ENCODE measurements around the gene ZNF536.
"Not testable (repeated sequence)": the region's sequence is repeated elsewhere in the genome, so short reads cannot be mapped to it uniquely, and the experiment has no call there.

ZNF536 gene

DNA sequence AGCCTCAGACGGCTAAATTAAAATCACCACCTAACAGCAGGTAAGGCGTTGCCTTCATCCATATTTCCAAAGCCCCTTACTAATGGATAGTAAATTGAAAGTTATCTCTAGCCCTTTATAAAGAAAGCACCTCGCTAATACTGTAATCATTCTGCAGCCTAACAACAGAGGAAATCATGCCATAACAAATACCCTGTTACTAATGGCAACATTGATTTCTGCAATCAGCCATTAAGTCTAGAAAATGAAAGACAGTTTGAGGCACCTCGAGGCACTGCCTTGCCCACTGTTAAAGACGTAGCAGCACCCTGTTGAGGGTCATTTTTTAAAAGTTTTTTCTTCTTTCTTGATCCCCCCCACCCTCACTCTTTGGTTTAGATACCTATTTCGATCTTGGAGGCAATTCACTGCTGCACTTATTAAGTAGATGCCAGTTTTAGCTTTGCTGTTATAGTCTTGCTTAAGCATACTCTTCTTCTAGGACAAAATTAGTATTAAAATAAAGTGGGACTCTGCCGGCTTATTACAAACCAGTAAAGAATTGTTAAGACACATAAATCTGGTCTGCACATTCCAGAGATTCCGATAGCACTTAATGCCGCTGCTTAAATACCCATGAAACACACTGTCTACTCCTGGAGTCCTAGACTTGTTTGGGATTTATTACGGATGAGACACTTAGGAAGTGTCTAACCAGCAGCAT is 74.8 kb downstream of the ZNF536 start:
- no peak for DNase-seq (ENCODE audit: low spot score)

DNA sequence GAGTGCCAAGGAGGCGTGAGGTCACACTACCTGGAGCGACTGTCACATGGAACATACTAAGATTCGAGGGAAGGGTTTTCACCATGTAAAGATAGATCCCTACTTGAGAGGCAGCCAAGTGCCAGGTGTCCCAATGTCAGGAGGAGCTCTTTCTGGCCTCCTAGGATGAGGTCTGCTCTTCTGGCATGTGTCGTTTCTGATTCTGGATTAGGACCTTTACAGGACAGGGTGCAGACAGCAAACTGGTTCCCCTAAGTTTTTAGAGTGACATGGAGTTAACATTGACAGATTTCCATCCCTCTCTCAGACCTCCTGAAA is 75.3 kb downstream of the ZNF536 start:
- DNase-seq (ENCODE audit: low spot score) = no peak

DNA sequence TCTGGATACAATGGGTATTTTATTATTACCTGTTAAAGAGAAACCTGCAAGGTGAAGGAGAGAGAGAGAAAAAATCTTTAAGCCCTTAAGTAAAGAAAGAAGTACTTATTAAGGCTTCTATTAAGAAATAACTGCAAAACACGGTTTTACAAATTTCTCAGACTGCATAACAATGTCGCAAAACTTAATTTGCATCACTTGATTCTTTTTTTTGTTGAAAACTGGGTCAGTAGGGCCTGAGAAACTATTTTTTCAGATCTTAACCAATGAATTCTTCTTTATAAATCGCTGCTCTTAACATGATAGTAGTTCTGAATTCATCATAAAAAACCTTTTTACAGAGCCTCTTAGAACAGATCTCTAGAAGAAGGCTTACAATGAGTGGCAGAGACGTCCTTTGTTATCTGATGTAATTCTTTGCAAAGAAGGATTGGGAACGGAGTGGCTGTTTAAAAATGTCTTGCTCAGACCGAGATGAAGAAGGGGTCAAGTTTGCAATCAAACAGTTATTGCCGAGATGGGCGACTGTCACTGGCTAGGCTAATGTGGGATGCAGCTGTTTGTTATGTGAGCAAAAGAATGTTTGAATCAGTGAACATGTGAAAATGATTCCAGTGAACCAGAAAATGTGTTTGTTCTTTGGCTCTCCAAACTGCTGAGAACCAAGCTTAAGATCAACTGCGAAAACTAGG is 76.3 kb downstream of the ZNF536 start:
- DNase-seq (ENCODE audit: low spot score) = no peak

DNA sequence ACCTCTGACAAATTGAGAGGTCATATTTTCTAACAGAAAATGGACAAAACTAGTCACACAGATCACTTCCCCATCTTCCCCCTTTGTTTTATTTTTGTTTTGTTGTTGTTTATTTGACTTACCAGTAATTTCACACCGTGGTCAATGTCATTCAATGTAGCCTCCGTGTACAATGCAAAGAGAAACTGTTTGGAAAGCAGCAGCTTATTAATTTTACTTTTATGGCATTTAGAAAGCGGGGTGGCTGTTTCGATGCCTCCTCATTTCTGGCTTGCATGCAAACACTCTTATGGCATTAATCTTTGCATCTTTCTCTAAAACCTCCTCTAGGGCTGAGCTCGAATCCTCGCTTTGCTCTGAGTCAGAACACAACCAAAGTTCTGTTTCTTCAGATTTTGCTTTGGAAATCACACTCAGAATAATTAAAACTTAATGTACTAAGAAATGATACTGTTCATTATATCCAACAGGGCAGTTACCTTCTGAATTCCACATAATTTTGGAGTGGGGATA is 77.0 kb downstream of the ZNF536 start:
- no peak for DNase-seq (ENCODE audit: low spot score)

DNA sequence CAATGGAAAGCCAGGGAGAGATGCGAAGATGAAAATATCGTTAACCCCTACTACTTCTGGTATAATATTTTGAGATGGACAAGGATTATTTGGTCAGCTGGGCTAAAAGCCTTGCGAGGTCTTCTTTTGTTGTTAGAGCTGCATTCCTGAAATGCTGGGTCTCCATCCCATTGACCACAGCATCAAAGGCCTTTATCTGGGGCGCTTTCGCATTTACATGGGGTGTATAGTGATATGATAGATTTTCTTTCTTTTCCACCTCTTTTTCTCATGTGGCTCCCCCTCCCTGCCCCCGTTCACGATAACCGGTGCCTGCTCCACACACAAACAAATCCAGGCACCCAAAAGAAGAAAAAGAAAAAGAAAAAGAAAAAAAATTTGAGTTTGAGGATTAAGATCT is 77.5 kb downstream of the ZNF536 start:
- no peak for DNase-seq (ENCODE audit: low spot score)

DNA sequence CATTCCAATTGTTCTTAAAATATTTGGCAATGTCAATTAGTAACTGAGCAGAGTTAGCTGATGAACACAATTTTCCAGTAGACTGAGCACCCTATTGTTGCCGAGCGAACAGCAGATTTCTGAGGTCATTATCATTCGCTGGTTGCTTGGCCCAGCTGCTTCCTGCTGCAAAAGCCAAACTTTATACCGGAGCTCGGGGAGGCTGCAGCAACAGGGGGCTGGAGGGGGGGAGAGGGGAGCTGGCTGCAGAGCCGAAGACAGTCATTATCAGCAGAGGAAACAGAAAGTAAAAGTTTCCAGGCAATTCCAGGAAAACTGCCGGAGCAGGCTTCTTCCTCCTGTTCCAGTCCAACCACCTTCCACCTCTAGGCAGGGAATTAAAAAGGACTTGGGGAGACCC is 77.9 kb downstream of the ZNF536 start:
- DNase-seq (ENCODE audit: low spot score) = no peak

DNA sequence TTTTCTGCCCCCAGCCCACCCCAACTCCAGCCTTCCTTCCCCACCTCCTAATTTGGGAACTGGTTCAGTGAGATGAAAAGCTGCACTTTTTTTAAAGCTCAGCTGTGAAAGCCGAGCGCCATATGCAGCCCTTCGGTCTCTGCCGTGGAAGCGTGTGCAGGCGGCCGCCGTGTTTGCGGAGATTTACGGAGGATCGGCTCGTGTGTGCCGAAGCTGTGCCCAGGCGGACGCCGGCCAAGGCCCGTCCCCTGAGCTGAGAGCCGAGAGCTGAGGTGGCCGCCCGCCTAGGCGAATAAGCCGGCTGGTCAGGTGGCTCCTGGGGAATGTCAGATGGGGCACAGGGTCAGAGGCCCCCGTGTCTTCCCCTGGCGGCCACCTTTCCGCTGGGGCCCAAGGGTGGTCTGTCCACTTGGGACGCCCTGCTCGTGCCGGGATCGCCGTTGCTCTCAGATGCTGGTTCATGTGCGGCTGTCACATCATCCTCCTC is 78.7 kb downstream of the ZNF536 start:
- DNase-seq (ENCODE audit: low spot score) = no peak

DNA sequence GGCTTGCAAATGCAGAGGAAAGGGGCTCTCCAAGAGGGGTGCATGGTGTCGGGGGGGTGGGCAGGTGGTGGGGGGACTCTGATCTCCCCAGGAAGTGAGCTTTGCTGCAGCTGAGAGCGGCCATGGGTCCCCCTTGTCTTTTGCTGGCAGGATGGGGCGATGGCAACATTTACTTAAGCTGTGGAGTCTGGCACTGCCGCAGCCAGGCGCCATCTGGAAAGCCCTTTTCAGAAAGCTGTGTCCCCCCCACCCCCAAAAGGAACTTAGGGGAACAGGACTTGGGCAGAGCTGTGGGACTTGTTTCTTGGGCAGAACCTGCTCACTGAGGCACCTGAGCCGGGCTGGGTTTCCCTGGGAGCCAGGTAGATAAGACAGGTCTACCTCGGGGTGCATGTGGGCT is 80.7 kb downstream of the ZNF536 start:
- no peak for DNase-seq (ENCODE audit: low spot score)

DNA sequence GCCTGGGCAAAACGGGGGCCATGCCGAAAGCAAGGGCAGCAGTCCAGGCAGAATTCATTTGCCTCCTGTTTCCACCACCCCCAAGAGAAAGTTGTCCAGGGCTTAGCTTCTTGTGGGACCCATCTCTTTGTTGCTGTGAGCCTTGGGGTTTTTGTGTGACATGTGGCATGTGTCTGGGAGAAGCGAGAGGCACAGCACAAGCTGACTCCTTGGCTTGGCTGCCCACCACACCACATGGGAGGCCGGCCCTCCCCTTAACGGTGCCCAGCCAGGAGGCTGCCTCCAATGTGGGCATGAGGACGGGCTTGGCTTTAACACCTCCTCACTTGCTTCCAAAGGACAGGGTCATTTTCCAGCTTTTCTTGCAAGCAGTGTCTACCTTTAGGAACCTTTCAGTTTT is 81.6 kb downstream of the ZNF536 start:
- no peak for DNase-seq (ENCODE audit: low spot score)

DNA sequence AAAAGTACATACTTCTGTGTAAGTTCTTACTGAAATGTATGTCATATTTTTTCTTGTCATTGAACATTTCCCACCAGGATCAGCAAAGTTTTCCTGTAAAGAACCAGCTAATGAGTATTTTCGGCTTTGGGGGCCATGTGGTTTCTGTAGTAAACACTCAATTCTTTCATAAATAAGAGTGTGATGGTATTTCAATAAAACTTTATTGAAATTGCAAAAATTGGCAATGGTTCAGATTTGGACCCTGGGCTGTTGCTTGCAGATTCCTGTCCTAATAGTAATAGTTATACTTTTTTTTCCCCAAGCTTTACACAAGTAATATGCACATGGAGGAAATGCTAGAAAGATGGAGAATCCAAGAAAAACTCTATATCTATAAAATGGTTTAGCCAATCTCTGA is 83.7 kb downstream of the ZNF536 start:
- no peak for DNase-seq (ENCODE audit: low spot score)

DNA sequence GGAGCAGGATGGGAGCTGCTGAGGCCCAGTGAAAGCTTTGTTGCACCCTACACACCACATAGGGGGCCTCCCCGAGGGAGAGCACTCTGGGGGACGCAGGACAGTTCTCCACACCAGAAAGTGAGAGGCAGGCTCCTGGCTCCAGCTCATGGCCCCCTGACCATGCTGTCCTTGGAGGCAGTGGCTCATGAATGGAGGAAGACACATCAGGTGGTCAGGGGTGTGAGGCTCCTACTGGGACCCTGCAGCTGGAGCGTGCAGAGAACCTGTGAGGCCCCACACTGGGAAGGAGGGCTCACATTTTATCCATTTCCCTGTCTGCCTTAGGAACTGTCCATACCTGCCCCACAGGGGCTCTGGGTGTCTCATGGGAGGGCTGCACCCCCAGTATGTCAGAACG is 85.3 kb downstream of the ZNF536 start:
- DNase-seq (ENCODE audit: low spot score) = no peak

DNA sequence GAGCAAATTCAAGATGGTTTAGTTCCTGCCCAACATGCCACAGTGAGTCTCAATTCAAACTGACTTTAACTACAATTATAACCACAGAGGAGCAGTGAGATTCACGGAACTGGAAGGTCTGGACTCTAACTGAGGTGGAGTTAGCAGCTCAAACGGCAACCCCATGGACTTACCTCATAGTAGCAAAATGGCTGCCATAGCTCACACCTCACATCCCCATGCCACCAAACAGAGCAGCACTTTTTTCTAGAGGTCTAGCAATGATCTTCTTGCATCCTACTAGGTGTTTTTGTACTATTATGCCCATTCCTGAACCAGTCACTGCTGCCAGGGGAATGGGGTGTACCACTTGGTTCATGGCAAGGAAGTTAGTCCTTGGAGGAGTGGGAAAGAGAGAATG is 87.7 kb downstream of the ZNF536 start:
- DNase-seq (ENCODE audit: low spot score) = no peak

DNA sequence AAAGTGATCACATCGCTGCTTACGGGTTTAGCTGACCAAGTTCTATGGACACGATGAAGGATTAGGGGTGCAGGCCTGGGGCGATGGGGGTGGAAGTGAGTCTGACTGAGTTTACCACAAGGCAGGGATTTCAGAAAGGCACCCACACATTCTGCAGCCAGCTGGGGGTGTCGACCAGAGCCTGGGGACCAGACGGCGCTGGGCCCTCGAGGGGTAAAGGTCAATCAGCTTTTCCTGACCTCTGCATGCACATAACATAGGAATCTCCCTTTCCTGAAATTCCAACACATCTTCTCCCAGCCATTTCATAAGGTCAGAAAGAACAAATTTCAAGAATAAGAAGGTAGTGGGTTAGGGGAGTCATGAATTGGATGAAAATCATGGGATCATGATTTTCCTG is 92.0 kb downstream of the ZNF536 start:
- DNase-seq (ENCODE audit: low spot score) = no peak

DNA sequence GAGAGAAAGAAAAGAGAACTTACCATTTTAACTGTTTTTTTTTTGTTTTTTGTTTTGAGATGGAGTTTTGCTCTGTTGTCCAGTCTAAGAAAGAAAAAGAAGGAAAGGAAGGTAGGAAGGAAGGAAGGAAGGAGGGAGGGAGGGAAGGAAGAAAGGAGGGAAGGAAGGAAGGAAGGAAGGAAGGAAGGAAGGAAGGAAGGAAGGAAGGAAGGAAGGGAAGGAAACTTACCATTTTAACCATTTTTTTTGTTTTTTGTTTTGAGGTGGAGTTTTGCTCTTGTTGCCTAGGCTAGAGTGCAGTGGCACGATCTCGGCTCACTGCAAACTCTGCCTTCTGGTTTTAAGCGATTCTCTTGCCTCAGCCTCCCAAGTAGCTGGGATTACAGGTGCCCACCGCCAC is 94.4 kb downstream of the ZNF536 start:
- DNase-seq (ENCODE audit: low spot score) = not testable (repeated sequence)

DNA sequence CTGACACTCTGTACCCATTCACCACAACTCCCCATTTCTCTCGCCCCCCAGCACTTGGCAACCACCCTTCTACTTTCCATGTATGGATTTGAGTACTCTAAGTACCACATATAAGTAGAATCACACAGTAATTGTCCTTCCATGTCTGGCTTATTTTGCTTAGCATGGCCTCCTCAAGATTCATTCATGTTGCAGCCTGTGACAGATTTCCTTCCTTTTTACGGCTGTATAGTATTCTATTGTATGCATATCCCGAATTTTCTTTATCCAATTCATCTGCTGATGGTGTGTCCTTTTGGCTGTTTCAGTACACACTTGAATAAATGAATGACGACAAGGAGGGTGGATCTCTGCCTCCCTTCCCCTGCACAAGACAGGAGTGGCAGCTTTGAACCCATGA is 95.1 kb downstream of the ZNF536 start:
- no peak for DNase-seq (ENCODE audit: low spot score)

DNA sequence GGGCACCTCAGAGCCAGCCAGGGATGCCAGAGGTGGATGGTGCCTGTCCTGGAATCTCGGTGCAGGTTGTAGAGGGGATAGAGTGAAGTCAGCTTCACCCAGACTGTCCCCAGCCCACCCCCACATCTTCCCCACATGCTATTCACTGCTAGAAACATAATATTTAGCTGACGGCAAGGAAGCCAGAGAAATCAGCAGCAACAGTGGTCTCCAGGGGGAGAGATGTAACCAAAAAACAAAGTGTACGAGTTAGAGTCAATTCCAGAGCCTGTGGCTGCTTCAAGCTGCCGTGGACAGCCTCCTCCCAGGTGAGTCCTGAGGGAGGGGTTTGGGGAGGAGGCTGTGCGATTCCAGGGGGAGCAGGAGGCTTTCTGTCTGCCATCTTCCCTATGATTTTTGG is 97.6 kb downstream of the ZNF536 start:
- DNase-seq (ENCODE audit: low spot score) = no peak

DNA sequence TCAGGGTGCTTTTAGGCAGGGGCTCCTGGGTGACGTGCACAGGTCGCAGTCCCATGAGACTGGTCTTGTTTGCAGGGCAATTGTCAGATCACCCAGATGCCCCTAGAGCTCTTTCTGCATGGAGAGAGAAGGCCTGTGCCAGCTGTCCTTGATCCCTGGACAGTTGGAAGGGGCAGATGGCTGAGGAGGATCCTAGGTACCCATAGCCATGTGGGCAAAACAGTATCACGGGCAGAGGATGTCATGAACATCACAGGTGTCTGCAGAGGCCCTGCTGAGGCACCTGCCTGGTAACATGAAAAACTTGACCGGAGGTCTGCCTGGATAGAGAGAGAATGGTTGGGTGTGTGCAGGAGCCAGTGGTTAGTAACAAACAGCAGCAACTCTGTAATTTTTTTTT is 99.3 kb downstream of the ZNF536 start:
- no peak for DNase-seq (ENCODE audit: low spot score)

DNA sequence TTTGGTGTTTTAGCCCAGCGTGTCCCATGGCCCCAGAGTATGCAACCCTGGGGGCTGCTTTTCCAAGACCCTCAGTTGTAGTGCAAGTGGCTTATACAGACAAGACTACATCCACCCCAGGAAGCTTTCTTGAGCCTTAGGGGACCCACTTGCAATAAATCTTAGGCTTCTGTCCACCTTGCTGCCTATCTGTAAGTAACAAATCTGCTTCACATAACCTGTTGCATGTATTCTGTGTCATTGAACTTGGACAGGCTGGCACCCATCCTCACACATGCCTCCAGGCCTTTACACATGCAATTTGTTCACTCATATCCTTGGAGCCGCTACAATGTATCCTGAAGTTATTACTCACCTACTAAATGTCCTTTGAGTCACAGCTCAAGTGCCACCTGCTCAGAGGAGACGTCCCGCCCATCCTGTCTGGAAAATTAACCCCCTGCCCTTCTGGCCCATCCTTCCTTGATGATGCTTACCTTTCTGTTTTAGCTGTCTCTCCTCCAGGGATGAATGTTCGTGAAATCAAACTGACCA is 101.2 kb downstream of the ZNF536 start:
- no peak for DNase-seq (ENCODE audit: low spot score)

DNA sequence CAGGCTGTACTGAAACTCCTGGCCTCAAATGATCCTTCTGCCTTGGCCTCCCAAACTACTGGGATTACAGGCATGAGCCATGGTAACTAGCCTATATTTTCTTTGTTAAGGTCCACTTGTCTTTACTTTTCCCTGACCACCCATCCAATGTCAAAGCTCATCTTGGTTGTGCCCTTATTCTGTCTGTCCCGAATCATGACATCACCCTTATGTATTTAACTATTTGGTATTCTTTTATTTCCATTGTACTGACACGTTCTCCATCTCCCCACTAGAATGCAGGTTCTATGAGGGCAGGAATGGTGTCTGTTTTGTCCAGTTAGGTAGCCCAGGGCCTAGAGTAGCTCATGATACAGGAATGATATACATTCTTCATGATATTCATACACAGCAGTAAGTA is 104.8 kb downstream of the ZNF536 start:
- no peak for DNase-seq (ENCODE audit: low spot score)

DNA sequence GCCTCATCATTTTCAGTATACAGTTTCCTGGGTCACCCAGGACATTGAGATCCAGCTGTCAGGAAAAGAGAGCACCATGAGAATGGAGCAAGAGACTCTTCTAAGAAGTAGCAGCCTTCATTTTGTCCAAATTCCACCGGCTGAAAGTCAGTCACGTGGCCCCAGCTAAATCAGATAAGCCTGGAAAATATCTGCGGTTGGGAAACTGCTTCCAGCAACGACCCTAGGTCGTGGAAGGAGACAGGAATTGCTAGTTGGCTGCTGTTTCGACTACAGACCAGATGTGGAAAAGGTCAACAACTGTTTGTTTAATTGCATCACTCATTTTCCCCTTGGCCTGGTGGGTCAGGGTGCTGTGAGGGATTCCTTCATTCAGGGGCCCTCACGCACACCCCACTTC is 107.0 kb downstream of the ZNF536 start:
- DNase-seq (ENCODE audit: low spot score) = no peak

DNA sequence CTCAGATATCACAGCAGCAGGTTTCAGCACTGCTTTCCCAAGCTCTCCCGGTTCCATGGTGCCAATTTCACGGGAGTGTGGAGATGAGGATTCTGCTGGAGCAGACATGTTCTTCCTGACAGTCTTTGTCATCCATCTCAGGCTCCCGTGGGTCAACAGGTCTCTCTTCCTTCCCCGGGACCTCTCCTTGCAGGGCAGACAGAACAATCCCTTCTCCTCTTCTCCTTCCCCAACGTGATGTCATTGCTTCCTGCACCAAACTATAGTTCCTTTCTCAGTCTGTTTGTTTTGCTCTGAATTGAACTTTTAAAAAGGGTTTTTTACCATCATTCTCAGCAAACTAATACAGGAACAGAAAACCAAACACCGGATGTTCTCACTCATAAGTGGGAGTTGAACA is 107.9 kb downstream of the ZNF536 start:
- no peak for DNase-seq (ENCODE audit: low spot score)

DNA sequence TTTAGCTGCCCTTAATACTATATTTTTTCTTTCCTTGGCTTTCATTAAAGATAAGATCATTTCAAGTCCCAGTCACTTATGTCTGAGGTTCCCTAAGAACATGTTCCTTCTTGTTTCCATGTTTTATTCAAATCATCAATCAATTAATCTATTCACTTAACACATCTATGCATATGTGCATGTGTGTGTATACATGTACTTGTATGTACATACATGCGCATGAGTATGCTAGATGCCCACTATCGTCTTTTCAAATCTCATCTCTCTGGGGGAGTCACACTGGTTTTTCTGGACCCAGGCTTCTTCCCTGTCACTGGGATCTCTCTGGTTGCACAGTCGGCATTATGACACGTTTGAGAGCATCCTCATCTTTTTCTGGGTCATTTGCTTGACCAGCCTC is 108.9 kb downstream of the ZNF536 start:
- DNase-seq (ENCODE audit: low spot score) = no peak

DNA sequence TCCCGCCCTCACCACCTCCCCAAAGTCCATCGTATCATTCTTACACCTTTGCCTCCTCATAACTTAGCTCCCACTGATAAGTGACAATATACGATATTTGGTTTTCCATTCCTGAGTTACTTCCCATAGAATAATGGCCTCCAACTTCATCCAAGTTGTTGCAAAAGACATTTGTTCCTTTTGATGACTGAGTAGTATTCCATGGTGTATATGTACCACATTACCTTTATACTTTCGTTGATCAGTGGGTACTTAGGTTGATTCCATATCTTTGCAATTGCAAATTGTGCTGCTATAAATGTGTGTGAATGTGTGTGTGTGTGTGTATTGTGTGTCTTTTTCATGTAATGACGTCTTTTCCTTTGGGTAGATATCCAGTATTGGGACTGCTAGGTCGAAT is 109.6 kb downstream of the ZNF536 start:
- DNase-seq (ENCODE audit: low spot score) = no peak

DNA sequence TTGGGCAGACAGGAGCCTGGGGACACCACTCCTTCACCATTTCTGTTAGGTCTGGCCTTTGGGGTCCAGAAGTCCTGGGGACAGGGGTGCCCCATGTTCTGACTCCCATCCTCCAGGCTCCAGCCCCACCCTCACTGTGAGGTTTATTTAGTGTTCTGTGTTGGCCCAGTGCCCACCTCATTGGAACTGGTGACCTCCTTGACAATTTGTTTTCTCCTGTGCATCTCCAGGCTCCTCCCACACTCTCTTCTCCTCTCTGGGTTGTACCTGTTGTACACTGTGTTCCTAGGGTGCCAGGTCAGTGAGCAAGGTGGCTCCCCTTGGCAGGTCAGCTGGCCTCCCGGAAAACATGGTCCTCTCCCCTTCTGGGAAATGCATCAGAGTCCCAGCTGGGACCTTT is 110.8 kb downstream of the ZNF536 start:
- no peak for DNase-seq (ENCODE audit: low spot score)

All from HuH-7.5 (cell line).